ENCODE measurements around the gene EP400. TPM values are rescaled to one million over a fixed set of nuclear protein-coding genes. Genes with fewer than 3 reads are reported as not detected.

Gene EP400
- total and polyA plus RNA-seq, 9 of the 15 experiments (the other 6 are each of a cell fraction or from before 2014, with no cell fraction given): 4.5 to 58.0 (median 7.0) TPM

- TF ChIP-seq, protein P1, sequence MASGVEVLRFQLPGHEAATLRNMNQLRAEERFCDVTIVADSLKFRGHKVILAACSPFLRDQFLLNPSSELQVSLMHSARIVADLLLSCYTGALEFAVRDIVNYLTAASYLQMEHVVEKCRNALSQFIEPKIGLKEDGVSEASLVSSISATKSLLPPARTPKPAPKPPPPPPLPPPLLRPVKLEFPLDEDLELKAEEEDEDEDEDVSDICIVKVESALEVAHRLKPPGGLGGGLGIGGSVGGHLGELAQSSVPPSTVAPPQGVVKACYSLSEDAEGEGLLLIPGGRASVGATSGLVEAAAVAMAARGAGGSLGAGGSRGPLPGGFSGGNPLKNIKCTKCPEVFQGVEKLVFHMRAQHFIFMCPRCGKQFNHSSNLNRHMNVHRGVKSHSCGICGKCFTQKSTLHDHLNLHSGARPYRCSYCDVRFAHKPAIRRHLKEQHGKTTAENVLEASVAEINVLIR (CRISPR knock-in tag; IDR thresholded peaks at IDR 0.05): no peak
- TF ChIP-seq ZNF655 (CRISPR knock-in tag; IDR thresholded peaks at IDR 0.05) (no peak), HMGN3 (IDR thresholded peaks at IDR 0.05; ENCODE audit: borderline replicate concordance, extremely low read depth, insufficient read length, low read depth, low read length) (peak; percentile 49), RBM22 (IDR thresholded peaks at IDR 0.05; ENCODE audit: low read depth, low read length, poor library complexity, severe bottlenecking) (no peak), ZNF408 (CRISPR knock-in tag; IDR thresholded peaks at IDR 0.05; ENCODE audit: low read depth) (no peak), TBL1XR1 (IDR thresholded peaks at IDR 0.05; ENCODE audit: low read length in 2 of 2) (no peak), OTX1 (CRISPR knock-in tag; IDR thresholded peaks at IDR 0.05) (no peak), MBD2 (IDR thresholded peaks at IDR 0.05; ENCODE audit: borderline replicate concordance, low read depth) (no peak), BCOR (IDR thresholded peaks at IDR 0.05) (no peak), POLR2AphosphoS2 (IDR thresholded peaks at IDR 0.05; ENCODE audit: low read length) (peak; percentile 55; the same call in 1 of the 2 replicates), ZZZ3 (IDR thresholded peaks at IDR 0.05) (no peak), SUPT5H (IDR thresholded peaks at IDR 0.05) (0 out of 2 replicates have a peak, but pooled peaks have one; percentile 32), ETV1 (tag; conservative IDR thresholded peaks at IDR 0.05; ENCODE audit: low read depth) (no peak)
- TF ChIP-seq, protein P2, sequence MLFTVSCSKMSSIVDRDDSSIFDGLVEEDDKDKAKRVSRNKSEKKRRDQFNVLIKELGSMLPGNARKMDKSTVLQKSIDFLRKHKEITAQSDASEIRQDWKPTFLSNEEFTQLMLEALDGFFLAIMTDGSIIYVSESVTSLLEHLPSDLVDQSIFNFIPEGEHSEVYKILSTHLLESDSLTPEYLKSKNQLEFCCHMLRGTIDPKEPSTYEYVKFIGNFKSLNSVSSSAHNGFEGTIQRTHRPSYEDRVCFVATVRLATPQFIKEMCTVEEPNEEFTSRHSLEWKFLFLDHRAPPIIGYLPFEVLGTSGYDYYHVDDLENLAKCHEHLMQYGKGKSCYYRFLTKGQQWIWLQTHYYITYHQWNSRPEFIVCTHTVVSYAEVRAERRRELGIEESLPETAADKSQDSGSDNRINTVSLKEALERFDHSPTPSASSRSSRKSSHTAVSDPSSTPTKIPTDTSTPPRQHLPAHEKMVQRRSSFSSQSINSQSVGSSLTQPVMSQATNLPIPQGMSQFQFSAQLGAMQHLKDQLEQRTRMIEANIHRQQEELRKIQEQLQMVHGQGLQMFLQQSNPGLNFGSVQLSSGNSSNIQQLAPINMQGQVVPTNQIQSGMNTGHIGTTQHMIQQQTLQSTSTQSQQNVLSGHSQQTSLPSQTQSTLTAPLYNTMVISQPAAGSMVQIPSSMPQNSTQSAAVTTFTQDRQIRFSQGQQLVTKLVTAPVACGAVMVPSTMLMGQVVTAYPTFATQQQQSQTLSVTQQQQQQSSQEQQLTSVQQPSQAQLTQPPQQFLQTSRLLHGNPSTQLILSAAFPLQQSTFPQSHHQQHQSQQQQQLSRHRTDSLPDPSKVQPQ (CRISPR knock-in tag; IDR thresholded peaks at IDR 0.05; ENCODE audit: borderline replicate concordance): no peak
- TF ChIP-seq, protein P3, sequence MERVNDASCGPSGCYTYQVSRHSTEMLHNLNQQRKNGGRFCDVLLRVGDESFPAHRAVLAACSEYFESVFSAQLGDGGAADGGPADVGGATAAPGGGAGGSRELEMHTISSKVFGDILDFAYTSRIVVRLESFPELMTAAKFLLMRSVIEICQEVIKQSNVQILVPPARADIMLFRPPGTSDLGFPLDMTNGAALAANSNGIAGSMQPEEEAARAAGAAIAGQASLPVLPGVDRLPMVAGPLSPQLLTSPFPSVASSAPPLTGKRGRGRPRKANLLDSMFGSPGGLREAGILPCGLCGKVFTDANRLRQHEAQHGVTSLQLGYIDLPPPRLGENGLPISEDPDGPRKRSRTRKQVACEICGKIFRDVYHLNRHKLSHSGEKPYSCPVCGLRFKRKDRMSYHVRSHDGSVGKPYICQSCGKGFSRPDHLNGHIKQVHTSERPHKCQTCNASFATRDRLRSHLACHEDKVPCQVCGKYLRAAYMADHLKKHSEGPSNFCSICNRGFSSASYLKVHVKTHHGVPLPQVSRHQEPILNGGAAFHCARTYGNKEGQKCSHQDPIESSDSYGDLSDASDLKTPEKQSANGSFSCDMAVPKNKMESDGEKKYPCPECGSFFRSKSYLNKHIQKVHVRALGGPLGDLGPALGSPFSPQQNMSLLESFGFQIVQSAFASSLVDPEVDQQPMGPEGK (CRISPR knock-in tag; IDR thresholded peaks at IDR 0.05; ENCODE audit: borderline replicate concordance): no peak
These were observed 30.2 kb upstream of the EP400 start (continued) for GRCh38 chr12:131919366-131920156.
